HepG2 (cell line): Measurements from ENCODE around the gene ATP9B. TPM values are rescaled to one million over a fixed set of nuclear protein-coding genes. Genes with fewer than 3 reads are reported as not detected.

Experiments used
- ATF2 ChIP-seq: sonication (generic); formaldehyde crosslinking; IDR thresholded peaks from 2 replicates; pipeline ENCODE4 v1.4.0; 2020; ENCODE audit warnings: missing genetic modification reagents
- ATF5 ChIP-seq: sonication (generic); formaldehyde crosslinking; IDR thresholded peaks from 2 replicates; pipeline ENCODE4 v1.4.0; 2020; ENCODE audit warnings: mild to moderate bottlenecking, low read depth, missing genetic modification reagents
- ETS1 ChIP-seq: sonication (generic); formaldehyde crosslinking; IDR thresholded peaks from 2 replicates; pipeline ENCODE4 v1.4.0; 2020; ENCODE audit warnings: missing genetic modification reagents
- FLYWCH1 ChIP-seq: sonication (generic); formaldehyde crosslinking; IDR thresholded peaks from 2 replicates; pipeline ENCODE4 v1.8.1; 2023; ENCODE audit warnings: mild to moderate bottlenecking, missing genetic modification reagents
- HMGXB3 ChIP-seq: sonication (generic); formaldehyde crosslinking; IDR thresholded peaks from 2 replicates; pipeline ENCODE4 v1.4.0; 2020; ENCODE audit warnings: missing genetic modification reagents, borderline replicate concordance
- HNF1A ChIP-seq, 2 experiments: sonication (generic) in 1 of 2; formaldehyde crosslinking in 1 of 2; IDR thresholded peaks; 2 replicates each; pipeline versions ENCODE4 v1.4.0 to v1.6.1; 2016 to 2020; ENCODE audit warnings: borderline replicate concordance in 1 of 2, low read depth in 1 of 2, mild to moderate bottlenecking in 1 of 2, missing genetic modification reagents in 1 of 2
- NBN ChIP-seq: fragments of 450-650 bp; conservative IDR thresholded peaks from 2 replicates; pipeline ENCODE4 v1.6.1; 2017
- SMAD1 ChIP-seq: sonication (generic); formaldehyde crosslinking; IDR thresholded peaks from 2 replicates; pipeline ENCODE4 v1.4.0; 2020; ENCODE audit warnings: missing genetic modification reagents, low read depth, mild to moderate bottlenecking, borderline replicate concordance
- ZBTB14 ChIP-seq: sonication (generic); formaldehyde crosslinking; IDR thresholded peaks from 2 replicates; pipeline ENCODE4 v1.4.0; 2020; ENCODE audit warnings: missing genetic modification reagents
- ZNF18 ChIP-seq: sonication (generic); formaldehyde crosslinking; IDR thresholded peaks from 2 replicates; pipeline ENCODE4 v1.8.0; 2022; ENCODE audit warnings: mild to moderate bottlenecking, missing genetic modification reagents; ENCODE audit not compliant: insufficient replicate concordance
- ZNF30 ChIP-seq: sonication (generic); formaldehyde crosslinking; IDR thresholded peaks from 2 replicates; pipeline ENCODE4 v1.5.0; 2020; ENCODE audit warnings: mild to moderate bottlenecking, missing genetic modification reagents
- polyA plus RNA-seq, 8 experiments: library from polyadenylated mRNA; depleted of rRNA in 3 of 8; stranded (reverse) in 7 of 8; unstranded in 1 of 8; fragments of >200 nt; fragmentation: Illumina TruSeq in 4 of 8; extraction: Trizol in 4 of 8; gene quantifications; 2 replicates each; pipeline versions ENCODE4 v1.2.1 to v1.2.3, GENCODE V29; 2011 to 2016; ENCODE audit warnings: low read depth in 4 of 8, missing spikeins in 1 of 8, mixed read lengths in 1 of 8; ENCODE audit not compliant: insufficient read depth in 1 of 8
- total RNA-seq, 5 experiments: library from RNA; depleted of rRNA; stranded (reverse); fragments of >200 nt; fragmentation: Illumina TruSeq; extraction: Trizol; gene quantifications; 2 replicates each; pipeline ENCODE4 v1.2.3, GENCODE V29; 2016; ENCODE audit warnings: low read depth in 1 of 5

ATP9B gene
- total and polyA plus RNA-seq, 2 of the 13 experiments (the other 11 are each of a cell fraction or from before 2014, with no cell fraction given) = 10.8 to 11.3 TPM

- TF ChIP-seq HNF1A (IDR thresholded peaks at IDR 0.05; ENCODE audit: low read depth) (no peak), HNF1A (CRISPR knock-in tag; IDR thresholded peaks at IDR 0.05; ENCODE audit: borderline replicate concordance) (no peak; the same call in 1 of the 2 replicates), HMGXB3 (CRISPR knock-in tag) (no peak), NBN (no peak), ZNF18 (CRISPR knock-in tag) (peak; percentile 47), ATF2 (CRISPR knock-in tag) (peak; percentile 90), SMAD1 (CRISPR knock-in tag) (no peak), FLYWCH1 (no peak), ETS1 (CRISPR knock-in tag) (no peak), ATF5 (CRISPR knock-in tag) (no peak), ZBTB14 (CRISPR knock-in tag) (no peak), ZNF30 (CRISPR knock-in tag) (no peak)
Observed at GRCh38 chr18:79068937-79069716, at the start of gene ATP9B (continued).
